Cardiac muscle cell (in vitro differentiated cells and primary cell): ENCODE data around the gene B4GALT5. TPM values are rescaled to one million over a fixed set of nuclear protein-coding genes. Genes with fewer than 3 reads are reported as not detected.

Source experiments
- DNase-seq, 2 donors: peaks; one replicate each; pipeline versions ENCODE4 v3.0.0 to v3.0.0-alpha.2; 2010 to 2017; ENCODE audit warnings: low read depth in 1 of 2, low spot score in 1 of 2
- H3K27ac ChIP-seq: fragments of 200-600 bp; sonication (generic); 2 replicates; pipeline ENCODE4 v1.5.1; 2016
- H3K27me3 ChIP-seq: fragments of 200-600 bp; sonication (generic); 2 replicates; pipeline ENCODE4 v1.6.0; 2016; ENCODE audit warnings: control low read depth
- H3K36me3 ChIP-seq: fragments of 200-600 bp; sonication (generic); 2 replicates; pipeline ENCODE4 v1.5.1; 2016; ENCODE audit warnings: control low read depth
- H3K4me1 ChIP-seq: fragments of 200-600 bp; sonication (generic); 2 replicates; pipeline ENCODE4 v1.8.1; 2017; ENCODE audit warnings: low read depth, mild to moderate bottlenecking, mixed run types
- H3K4me3 ChIP-seq: fragments of 200-600 bp; sonication (generic); 2 replicates; pipeline ENCODE4 v1.5.1; 2016; ENCODE audit warnings: mild to moderate bottlenecking
- H3K9me3 ChIP-seq: fragments of 200-600 bp; sonication (generic); 2 replicates; pipeline ENCODE4 v1.5.1; 2017; ENCODE audit warnings: low read depth, mild to moderate bottlenecking, control low read depth
- polyA plus RNA-seq: library from polyadenylated mRNA; unstranded; fragments of >200 nt; fragmentation: Nextera tagmentation; extraction: Ambion mirVana; gene quantifications from 2 replicates; pipeline ENCODE4 v1.2.1, GENCODE V29; 2016
- total RNA-seq: library from RNA; depleted of rRNA; stranded (reverse); fragments of >200 nt; gene quantifications from 2 replicates; pipeline ENCODE4 v1.2.3, GENCODE V29; 2016
- TF ChIP-seq, protein P1 (sequence below): IDR thresholded peaks from 2 replicates; pipeline ENCODE4 v1.5.1; 2012; ENCODE audit warnings: low read depth, mild to moderate bottlenecking, low read length

B4GALT5 gene
- total and polyA plus RNA-seq, 2 experiments from 2014 or later, result 11.5 to 26.5 TPM

DNA sequence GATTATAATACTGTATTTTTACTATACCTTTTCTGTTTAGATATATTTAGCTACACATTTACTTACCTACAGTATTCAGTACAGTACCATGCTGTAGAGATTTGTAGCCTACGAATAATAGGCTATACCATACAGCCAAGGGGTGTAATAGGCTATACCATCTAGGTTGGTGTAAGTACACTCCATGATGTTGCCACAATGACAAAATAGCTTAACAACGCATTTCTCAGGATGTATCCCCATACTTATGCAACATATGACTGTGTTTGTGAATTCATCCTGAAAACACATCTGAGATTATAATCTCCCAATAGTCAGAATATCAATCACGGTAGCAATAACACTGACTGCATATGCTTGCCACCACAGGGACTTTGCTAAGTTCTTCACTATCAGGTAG lies 20.7 kb downstream of the B4GALT5 start:
- H3K9me3 ChIP-seq, result no peaks in the 10 kb centered on the region
- no peaks in the 10 kb centered on the region for H3K4me1 ChIP-seq
- no peaks in the 10 kb centered on the region for H3K36me3 ChIP-seq
- H3K4me3 ChIP-seq, result no peak overlapping the region
- H3K27me3 ChIP-seq, result no peaks in the 10 kb centered on the region
- no peak overlapping the region for H3K27ac ChIP-seq
- TF ChIP-seq, protein P1, sequence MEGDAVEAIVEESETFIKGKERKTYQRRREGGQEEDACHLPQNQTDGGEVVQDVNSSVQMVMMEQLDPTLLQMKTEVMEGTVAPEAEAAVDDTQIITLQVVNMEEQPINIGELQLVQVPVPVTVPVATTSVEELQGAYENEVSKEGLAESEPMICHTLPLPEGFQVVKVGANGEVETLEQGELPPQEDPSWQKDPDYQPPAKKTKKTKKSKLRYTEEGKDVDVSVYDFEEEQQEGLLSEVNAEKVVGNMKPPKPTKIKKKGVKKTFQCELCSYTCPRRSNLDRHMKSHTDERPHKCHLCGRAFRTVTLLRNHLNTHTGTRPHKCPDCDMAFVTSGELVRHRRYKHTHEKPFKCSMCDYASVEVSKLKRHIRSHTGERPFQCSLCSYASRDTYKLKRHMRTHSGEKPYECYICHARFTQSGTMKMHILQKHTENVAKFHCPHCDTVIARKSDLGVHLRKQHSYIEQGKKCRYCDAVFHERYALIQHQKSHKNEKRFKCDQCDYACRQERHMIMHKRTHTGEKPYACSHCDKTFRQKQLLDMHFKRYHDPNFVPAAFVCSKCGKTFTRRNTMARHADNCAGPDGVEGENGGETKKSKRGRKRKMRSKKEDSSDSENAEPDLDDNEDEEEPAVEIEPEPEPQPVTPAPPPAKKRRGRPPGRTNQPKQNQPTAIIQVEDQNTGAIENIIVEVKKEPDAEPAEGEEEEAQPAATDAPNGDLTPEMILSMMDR, result no peak
- no peak for DNase-seq

DNA sequence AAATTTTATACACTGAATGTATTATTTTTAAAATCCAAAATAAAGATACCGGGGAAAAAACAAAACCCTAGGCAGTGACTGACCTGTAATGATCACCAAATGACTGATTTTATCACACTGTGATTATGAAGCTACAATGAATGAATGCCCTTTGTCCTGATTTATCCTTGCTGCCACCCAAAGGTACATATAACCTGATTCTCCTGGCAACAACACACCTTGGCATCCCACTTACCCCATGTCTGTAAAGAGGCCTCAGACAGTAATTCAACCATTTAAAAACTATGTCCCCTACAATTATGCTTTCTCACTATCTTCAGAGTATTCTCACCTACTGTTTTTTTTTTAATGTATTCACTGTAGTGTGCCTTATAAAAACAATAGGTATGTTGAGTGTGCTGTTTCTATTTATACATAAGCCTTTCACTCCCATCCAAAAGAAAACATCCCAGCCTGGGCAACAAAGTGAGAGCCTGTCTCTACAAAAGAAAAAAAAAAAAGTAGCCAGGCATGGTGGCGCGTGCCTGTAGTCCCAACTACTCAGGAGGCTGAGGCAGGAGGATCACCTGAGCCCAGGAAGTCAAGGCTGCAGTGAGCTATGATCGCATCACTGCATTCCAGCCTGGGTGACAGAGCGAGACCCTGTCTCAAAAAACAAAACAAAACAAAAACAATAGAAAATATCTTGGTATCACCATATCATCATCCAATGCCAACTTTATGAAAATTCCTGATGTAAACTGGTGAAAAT lies 21.7 kb downstream of the B4GALT5 start:
- Histone ChIP-seq H3K4me1 (no peaks in the 10 kb centered on the region), H3K9me3 (no peaks in the 10 kb centered on the region), H3K36me3 (no peaks in the 10 kb centered on the region), H3K4me3 (no peak overlapping the region), H3K27me3 (no peaks in the 10 kb centered on the region), H3K27ac (no peak overlapping the region)
- TF ChIP-seq, protein P1, result no peak
- DNase-seq, result no peak

DNA sequence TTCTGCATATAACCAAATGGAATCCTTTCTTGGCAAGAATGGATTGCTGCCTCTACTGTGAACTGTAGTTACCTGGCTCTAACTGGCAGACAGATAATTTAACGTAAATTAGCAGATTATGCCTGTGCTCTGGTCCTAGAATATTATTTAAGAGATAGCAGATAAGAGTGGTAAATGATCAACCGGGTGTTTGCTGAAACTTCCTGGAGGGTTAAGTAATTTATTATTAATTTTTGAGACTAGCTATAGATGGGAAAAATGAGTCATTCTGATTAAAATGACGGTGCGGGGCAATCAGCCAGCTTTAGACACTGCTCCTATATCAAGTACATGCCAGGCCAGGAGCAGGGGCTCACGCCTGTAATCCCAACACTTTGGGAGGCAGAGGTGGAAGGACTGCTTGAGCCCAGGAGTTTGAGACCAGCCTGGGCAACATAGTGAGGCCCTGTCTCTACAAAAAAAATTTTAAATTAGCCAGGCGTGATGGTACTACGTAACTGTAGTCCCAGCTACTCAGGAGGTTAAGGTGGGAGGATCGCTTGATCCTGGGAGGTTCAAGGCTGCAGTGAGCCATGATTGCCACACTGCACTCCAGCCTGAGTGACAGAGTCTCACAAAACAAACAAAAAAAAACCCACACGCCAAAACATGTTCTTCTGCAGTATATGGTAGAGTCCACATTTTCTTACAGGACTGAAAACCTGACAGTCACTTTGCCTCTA lies 22.6 kb downstream of the B4GALT5 start:
- H3K4me3 ChIP-seq, result no peak overlapping the region
- peaks cover 3% of the 10 kb centered on the region for H3K4me1 ChIP-seq
- H3K36me3 ChIP-seq, result no peaks in the 10 kb centered on the region
- H3K27ac ChIP-seq, result no peak overlapping the region
- TF ChIP-seq, protein P1, result no peak
- H3K9me3 ChIP-seq, result no peaks in the 10 kb centered on the region
- no peaks in the 10 kb centered on the region for H3K27me3 ChIP-seq
- DNase-seq, result peak in 1 of 2 donors; percentile 78

DNA sequence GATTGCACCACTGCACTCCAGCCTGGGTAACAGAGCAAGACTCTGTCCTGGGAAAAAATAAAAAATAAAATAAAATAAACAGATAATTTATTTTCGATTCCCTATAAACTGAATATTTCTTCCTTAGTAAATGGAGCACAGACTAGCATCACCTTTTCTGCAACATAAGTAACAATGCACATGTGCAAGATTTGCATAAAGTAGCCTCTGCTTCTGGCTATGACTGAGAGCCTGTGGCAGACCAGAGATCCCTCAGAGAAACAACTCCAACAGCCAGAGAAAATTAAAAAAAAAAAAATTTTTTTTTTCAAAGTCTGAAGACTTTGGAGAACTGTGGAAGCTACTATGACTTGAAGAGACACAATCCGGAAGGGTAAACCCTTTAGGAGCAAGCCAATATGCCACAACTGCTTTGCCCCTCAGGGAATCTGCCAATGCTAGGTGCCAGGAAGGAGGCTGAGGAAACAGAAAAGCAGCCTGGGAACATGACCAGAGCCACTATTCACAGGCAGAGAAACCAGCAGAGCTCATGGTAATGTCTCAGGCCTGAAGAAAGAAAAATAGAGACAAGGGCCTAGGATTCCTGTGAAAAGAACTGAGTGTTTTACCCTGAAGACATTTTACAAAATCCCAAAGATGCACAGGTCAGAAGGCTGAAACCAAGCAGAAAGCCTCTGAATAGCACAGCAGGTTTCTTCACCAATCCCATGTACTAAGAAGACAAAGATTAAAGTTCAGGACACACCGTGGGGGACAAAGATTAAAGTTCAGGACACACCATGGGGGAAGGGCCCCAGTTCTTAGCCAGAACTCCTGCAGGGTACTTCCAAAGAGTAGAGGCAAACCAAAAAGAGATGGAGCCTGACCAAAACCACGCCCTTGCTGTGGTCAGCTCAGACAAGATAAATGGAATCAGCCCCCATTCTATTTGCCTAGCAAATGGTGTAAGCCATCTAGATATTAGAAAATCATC lies 25.8 kb downstream of the B4GALT5 start:
- Histone ChIP-seq H3K36me3 (no peaks in the 10 kb centered on the region), H3K4me3 (no peak overlapping the region), H3K9me3 (no peaks in the 10 kb centered on the region), H3K27me3 (no peaks in the 10 kb centered on the region), H3K4me1 (peaks cover 19% of the 10 kb centered on the region), H3K27ac (peak overlapping the region; percentile 61)
- TF ChIP-seq, protein P1, result no peak
- no peak for DNase-seq

DNA sequence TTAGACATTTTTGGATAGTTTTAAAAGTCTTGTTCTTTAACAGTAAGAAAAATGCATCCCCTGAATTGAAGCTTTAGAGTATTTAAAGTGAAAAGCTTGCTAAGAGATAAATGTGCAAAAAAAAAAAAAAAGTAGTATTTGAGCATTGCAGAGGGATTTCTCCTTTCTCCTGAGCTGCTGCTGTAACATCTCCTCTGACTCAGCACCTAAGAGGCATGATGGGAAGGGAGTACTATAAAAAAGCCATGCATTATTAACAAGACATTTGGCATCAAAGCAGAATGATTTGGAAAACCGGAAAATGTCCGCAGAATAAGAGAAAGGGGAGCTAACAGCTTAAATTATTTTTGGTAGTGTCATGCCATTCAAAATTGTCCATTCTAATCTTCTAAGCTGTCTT lies 27.9 kb downstream of the B4GALT5 start:
- H3K4me1 ChIP-seq, result peaks cover 19% of the 10 kb centered on the region

More for the DNA sequence above, 27.9 kb downstream of the B4GALT5 start:
- peak in 1 of 2 donors; percentile 74 for DNase-seq
- H3K9me3 ChIP-seq, result no peaks in the 10 kb centered on the region
- no peak overlapping the region for H3K4me3 ChIP-seq
- H3K27me3 ChIP-seq, result no peaks in the 10 kb centered on the region
- no peak overlapping the region for H3K27ac ChIP-seq
- no peaks in the 10 kb centered on the region for H3K36me3 ChIP-seq
- TF ChIP-seq, protein P1, result no peak
